CD14-positive monocyte (primary cell): ENCODE measurements around the gene HS6ST3. TPM values are rescaled to one million over a fixed set of nuclear protein-coding genes. Genes with fewer than 3 reads are reported as not detected.

Experiments used
- DNase-seq, 3 donors: peaks; one replicate each; pipeline ENCODE4 v3.0.0-alpha.2; 2011 to 2022
- H2AFZ ChIP-seq: 2 replicates; pipeline ENCODE4 v1.6.0; 2012; ENCODE audit warnings: mild to moderate bottlenecking, low read depth, low read length, inconsistent platforms; ENCODE audit not compliant: insufficient read depth, poor library complexity, severe bottlenecking
- H3K27ac ChIP-seq, 2 donors: 1 replicate in 1 of 2; 2 replicates in 1 of 2; pipeline ENCODE4 v1.5.1; 2012 to 2013; ENCODE audit warnings: low read length in 2 of 2, control low read depth in 1 of 2, inconsistent platforms in 1 of 2, low read depth in 1 of 2, mild to moderate bottlenecking in 1 of 2
- H3K27me3 ChIP-seq, 2 donors: one replicate each; pipeline versions ENCODE4 v1.6.0 to v1.6.1; 2011 to 2013; ENCODE audit warnings: low read length in 2 of 2; ENCODE audit not compliant: control insufficient read depth in 2 of 2, insufficient read depth in 2 of 2
- H3K36me3 ChIP-seq, 2 donors: replicated peaks in 1 of 2; 1 replicate in 1 of 2; 2 replicates in 1 of 2; pipeline versions ENCODE4 v1.5.1 to v1.6.1; 2012 to 2013; ENCODE audit warnings: low read length in 2 of 2, control low read depth in 1 of 2, inconsistent platforms in 1 of 2, mild to moderate bottlenecking in 1 of 2; ENCODE audit not compliant: insufficient read depth in 2 of 2, control insufficient read depth in 1 of 2
- H3K4me1 ChIP-seq, 2 donors: 1 replicate in 1 of 2; 2 replicates in 1 of 2; pipeline versions ENCODE4 v1.5.1 to v1.6.1; 2012 to 2013; ENCODE audit warnings: low read length in 2 of 2, control low read depth in 1 of 2, inconsistent platforms in 1 of 2, mild to moderate bottlenecking in 1 of 2, moderate library complexity in 1 of 2; ENCODE audit not compliant: insufficient read depth in 2 of 2, control insufficient read depth in 1 of 2
- H3K4me2 ChIP-seq: replicated peaks from 2 replicates; pipeline ENCODE3; 2012; ENCODE audit warnings: low read length, moderate library complexity, mild to moderate bottlenecking; ENCODE audit not compliant: poor library complexity, severe bottlenecking; ENCODE audit errors: extremely low read depth
- H3K4me3 ChIP-seq, 3 experiments: fragments of 200-600 bp in 1 of 3; sonication (generic) in 1 of 3; replicated peaks in 1 of 3; 1 replicate in 2 of 3; 2 replicates in 1 of 3; pipeline ENCODE4 v1.5.1; 2011 to 2013; ENCODE audit warnings: low read length in 3 of 3, mild to moderate bottlenecking in 3 of 3, control low read depth in 2 of 3, low read depth in 2 of 3, inconsistent platforms in 1 of 3, moderate library complexity in 1 of 3
- H3K79me2 ChIP-seq: 2 replicates; pipeline ENCODE4 v1.6.0; 2012; ENCODE audit warnings: mild to moderate bottlenecking, control low read depth, inconsistent platforms, low read length, moderate library complexity; ENCODE audit not compliant: insufficient read depth
- H3K9ac ChIP-seq: 2 replicates; pipeline ENCODE4 v1.6.0; 2017; ENCODE audit warnings: low read length, mild to moderate bottlenecking; ENCODE audit not compliant: insufficient read depth, poor library complexity, severe bottlenecking
- H3K9me3 ChIP-seq, 2 donors: replicated peaks in 1 of 2; 1 replicate in 1 of 2; 2 replicates in 1 of 2; pipeline versions ENCODE4 v1.5.1 to v1.6.1; 2012 to 2013; ENCODE audit warnings: low read length in 2 of 2, control low read depth in 1 of 2; ENCODE audit not compliant: control insufficient read depth in 1 of 2, insufficient read depth in 1 of 2
- H4K20me1 ChIP-seq: 2 replicates; pipeline ENCODE4 v1.6.0; 2012; ENCODE audit warnings: mild to moderate bottlenecking, low read length, control low read depth, moderate library complexity; ENCODE audit not compliant: insufficient read depth
- H3K27ac Mint-ChIP-seq, 7 donors: one replicate each; pipeline ENCODE4 v1.8.0; 2020; ENCODE audit warnings: mild to moderate bottlenecking in 7 of 7, mixed read lengths in 7 of 7, moderate library complexity in 6 of 7, inconsistent platforms in 2 of 7
- H3K27me3 Mint-ChIP-seq, 3 donors: one replicate each; pipeline ENCODE4 v1.8.0; 2021 to 2022; ENCODE audit warnings: low read depth in 3 of 3, mild to moderate bottlenecking in 3 of 3, mixed read lengths in 3 of 3, moderate library complexity in 3 of 3, inconsistent platforms in 1 of 3
- H3K36me3 Mint-ChIP-seq, 2 donors: one replicate each; pipeline ENCODE4 v1.8.0; 2020; ENCODE audit warnings: mixed read lengths in 2 of 2, inconsistent platforms in 1 of 2, mild to moderate bottlenecking in 1 of 2
- H3K4me1 Mint-ChIP-seq: one replicate; pipeline ENCODE4 v1.8.0; 2020; ENCODE audit warnings: mild to moderate bottlenecking, mixed read lengths
- H3K4me3 Mint-ChIP-seq, 2 donors: one replicate each; pipeline ENCODE4 v1.8.0; 2020; ENCODE audit warnings: mild to moderate bottlenecking in 2 of 2, mixed read lengths in 2 of 2, moderate library complexity in 1 of 2
- H3K9me3 Mint-ChIP-seq, 7 donors: one replicate each; pipeline ENCODE4 v1.8.0; 2020 to 2022; ENCODE audit warnings: mixed read lengths in 7 of 7, mild to moderate bottlenecking in 6 of 7, moderate library complexity in 6 of 7, inconsistent platforms in 2 of 7
- CTCF ChIP-seq: fragments of 200-600 bp; IDR thresholded peaks from one replicate; pipeline ENCODE4 v1.8.0; 2022; ENCODE audit warnings: antibody characterized with exemption, mild to moderate bottlenecking
- WGBS: methylation state at CpG from one replicate; pipeline ENCODE4 v1.1.5; 2013; ENCODE audit warnings: missing lambda C conversion rate; ENCODE audit not compliant: insufficient coverage; 5-methylcytosine and 5-hydroxymethylcytosine counted together
- intact Hi-C, 2 donors: fragments of 100-400 bp; cut with micrococcal nuclease; formaldehyde crosslinking; loops; one replicate each; pipeline versions ENCODE4 v1.15.0 to v1.15.1; 2023
- polyA plus RNA-seq, 3 donors: library from polyadenylated mRNA; depleted of rRNA in 1 of 3; unstranded in 2 of 3; stranded (reverse) in 1 of 3; fragments of 300-500 nt in 2 of 3; fragments of >200 nt in 1 of 3; fragmentation: Illumina TruSeq in 2 of 3; gene quantifications; 1 replicate in 2 of 3; 2 replicates in 1 of 3; pipeline ENCODE4 v1.2.3, GENCODE V29; 2012 to 2021

Gene HS6ST3
- polyA plus RNA-seq, 3 donors: not detected

- no peak for TF ChIP-seq CTCF
- H3K27ac ChIP-seq: no peak overlapping the region
- Mint-ChIP-seq H3K9me3 (peaks cover 0 to 2% (median 1%) of the 10 kb centered on the region in 7 donors), H3K4me1 (no peaks in the 10 kb centered on the region), H3K36me3 (no peaks in the 10 kb centered on the region), H3K4me3 (no peak overlapping the region), H3K27ac (no peak overlapping the region), H3K27me3 (no peaks in the 10 kb centered on the region)
- no peak overlapping the region for H3K4me2 ChIP-seq
- WGBS: no CpG with 5 or more reads among the region's 1 CpG
- H3K4me3 ChIP-seq: no peak overlapping the region
- intact Hi-C loops: no loop called here
- no peaks in the 10 kb centered on the region for H3K4me1 ChIP-seq
- no peaks in the 10 kb centered on the region for H3K27me3 ChIP-seq
- no peaks in the 10 kb centered on the region for H3K79me2 ChIP-seq
- no peak overlapping the region for H2AFZ ChIP-seq
- H3K9ac ChIP-seq: no peak overlapping the region
- DNase-seq: no peak
- H4K20me1 ChIP-seq: no peaks in the 10 kb centered on the region
- H3K9me3 ChIP-seq: no peaks in the 10 kb centered on the region
- no peaks in the 10 kb centered on the region for H3K36me3 ChIP-seq
Measured at GRCh38 chr13:96243376-96243775, 153.5 kb downstream of the HS6ST3 start.

GRCh38 chr13:96248103-96248502, 158.2 kb downstream of the HS6ST3 start:
- Histone ChIP-seq H3K79me2 (no peaks in the 10 kb centered on the region), H3K27ac (no peak overlapping the region), H3K9ac (no peak overlapping the region), H3K27me3 (no peaks in the 10 kb centered on the region), H3K36me3 (no peaks in the 10 kb centered on the region), H4K20me1 (no peaks in the 10 kb centered on the region), H3K4me2 (no peak overlapping the region), H3K9me3 (peaks cover 0 to 4% of the 10 kb centered on the region in 2 donors), H3K4me3 (no peak overlapping the region), H2AFZ (no peak overlapping the region), H3K4me1 (no peaks in the 10 kb centered on the region)
- Mint-ChIP-seq H3K9me3 (peaks cover 0 to 9% (median 4%) of the 10 kb centered on the region in 7 donors), H3K27ac (no peak overlapping the region), H3K4me3 (no peak overlapping the region), H3K27me3 (peaks cover 0 to 3% (median 0%) of the 10 kb centered on the region in 3 donors), H3K36me3 (no peaks in the 10 kb centered on the region), H3K4me1 (no peaks in the 10 kb centered on the region)
- TF ChIP-seq CTCF: no peak
- no peak for DNase-seq
- intact Hi-C loops: no loop called here
- no CpG with 5 or more reads among the region's 2 CpGs for WGBS
